Glutamatergic neuron (in vitro differentiated cells): ENCODE results near the gene SAMD14. TPM values are rescaled to one million over a fixed set of nuclear protein-coding genes. Genes with fewer than 3 reads are reported as not detected.

Experiments used
- DNase-seq: peaks from one replicate; pipeline ENCODE4 v3.0.0; 2022
- H3K27ac Mint-ChIP-seq: one replicate; pipeline ENCODE4 v1.8.0; 2020; ENCODE audit warnings: mild to moderate bottlenecking, mixed read lengths, inconsistent platforms; ENCODE audit not compliant: unreplicated experiment
- H3K27me3 Mint-ChIP-seq: one replicate; pipeline ENCODE4 v1.8.0; 2020; ENCODE audit warnings: mild to moderate bottlenecking, moderate library complexity, mixed read lengths, inconsistent platforms; ENCODE audit not compliant: unreplicated experiment
- H3K36me3 Mint-ChIP-seq: one replicate; pipeline ENCODE4 v1.8.0; 2020; ENCODE audit warnings: mild to moderate bottlenecking, mixed read lengths, inconsistent platforms; ENCODE audit not compliant: unreplicated experiment
- H3K4me1 Mint-ChIP-seq: one replicate; pipeline ENCODE4 v1.8.0; 2020; ENCODE audit warnings: mild to moderate bottlenecking, low read depth, mixed read lengths, inconsistent platforms; ENCODE audit not compliant: unreplicated experiment
- H3K4me3 Mint-ChIP-seq: one replicate; pipeline ENCODE4 v1.8.0; 2020; ENCODE audit warnings: mild to moderate bottlenecking, mixed read lengths, inconsistent platforms; ENCODE audit not compliant: unreplicated experiment
- H3K9me3 Mint-ChIP-seq: one replicate; pipeline ENCODE4 v1.8.0; 2020; ENCODE audit warnings: mild to moderate bottlenecking, moderate library complexity, mixed read lengths, inconsistent platforms; ENCODE audit not compliant: unreplicated experiment
- total RNA-seq: library from RNA; stranded (reverse); fragmentation: NEBNext Ultra II Directional; extraction: Animal tissue kit (Norgen Biotek cat#: 25700); gene quantifications from one replicate; pipeline ENCODE4 v1.2.1, GENCODE V29; 2021; ENCODE audit not compliant: unreplicated experiment
- TF ChIP-seq, protein P1 (sequence below): fragments of 200-600 bp; sonication (generic); IDR thresholded peaks from one replicate; pipeline ENCODE4 v1.5.0; 2021; ENCODE audit not compliant: partially characterized antibody, unreplicated experiment

The SAMD14 gene
- total RNA-seq, 1 donor from 2014 or later = 95.0 TPM

DNA sequence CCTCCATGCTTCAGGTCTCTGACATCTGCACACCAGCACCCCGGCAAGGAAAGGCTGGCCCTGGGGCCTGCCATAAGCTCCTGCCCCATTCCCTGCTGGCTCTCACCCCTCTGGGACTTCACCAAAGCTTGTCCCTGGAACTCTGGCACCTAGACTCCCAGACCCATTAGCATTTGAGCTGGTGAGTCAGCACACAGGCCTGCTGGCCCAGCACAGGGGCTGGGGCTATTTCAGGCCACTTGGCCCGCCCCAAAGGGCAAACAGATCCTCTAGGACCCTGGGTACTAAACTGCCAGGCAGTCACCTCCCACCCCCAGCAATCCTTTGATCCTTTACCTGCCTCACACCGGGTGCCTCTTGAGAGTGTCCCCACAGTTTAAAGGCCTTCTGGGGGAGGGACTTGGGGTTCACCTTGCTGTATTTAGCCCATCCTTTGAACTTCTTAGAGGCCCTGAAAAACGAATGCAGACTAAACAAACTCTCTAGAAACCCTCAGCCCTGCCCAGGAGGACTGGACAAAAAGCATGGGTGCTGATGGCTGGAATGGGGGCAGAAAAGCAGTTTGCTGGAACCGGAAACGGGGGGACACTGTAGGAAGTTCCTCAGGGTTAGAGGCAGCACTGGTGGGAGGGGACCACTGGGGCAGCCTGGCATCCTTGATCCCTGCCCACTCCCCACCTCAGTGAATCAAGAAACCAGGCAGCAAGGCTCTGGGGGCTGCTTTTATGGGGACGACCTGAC, 3.2 kb upstream of the SAMD14 start:
- Mint-ChIP-seq H3K36me3 (no peaks in the 10 kb centered on the region), H3K4me3 (no peak overlapping the region), H3K4me1 (peaks cover 17% of the 10 kb centered on the region), H3K27me3 (peaks cover 30% of the 10 kb centered on the region), H3K9me3 (peaks cover 15% of the 10 kb centered on the region), H3K27ac (no peak overlapping the region)
- peak; percentile 7 for DNase-seq
- TF ChIP-seq, protein P1, sequence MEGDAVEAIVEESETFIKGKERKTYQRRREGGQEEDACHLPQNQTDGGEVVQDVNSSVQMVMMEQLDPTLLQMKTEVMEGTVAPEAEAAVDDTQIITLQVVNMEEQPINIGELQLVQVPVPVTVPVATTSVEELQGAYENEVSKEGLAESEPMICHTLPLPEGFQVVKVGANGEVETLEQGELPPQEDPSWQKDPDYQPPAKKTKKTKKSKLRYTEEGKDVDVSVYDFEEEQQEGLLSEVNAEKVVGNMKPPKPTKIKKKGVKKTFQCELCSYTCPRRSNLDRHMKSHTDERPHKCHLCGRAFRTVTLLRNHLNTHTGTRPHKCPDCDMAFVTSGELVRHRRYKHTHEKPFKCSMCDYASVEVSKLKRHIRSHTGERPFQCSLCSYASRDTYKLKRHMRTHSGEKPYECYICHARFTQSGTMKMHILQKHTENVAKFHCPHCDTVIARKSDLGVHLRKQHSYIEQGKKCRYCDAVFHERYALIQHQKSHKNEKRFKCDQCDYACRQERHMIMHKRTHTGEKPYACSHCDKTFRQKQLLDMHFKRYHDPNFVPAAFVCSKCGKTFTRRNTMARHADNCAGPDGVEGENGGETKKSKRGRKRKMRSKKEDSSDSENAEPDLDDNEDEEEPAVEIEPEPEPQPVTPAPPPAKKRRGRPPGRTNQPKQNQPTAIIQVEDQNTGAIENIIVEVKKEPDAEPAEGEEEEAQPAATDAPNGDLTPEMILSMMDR = no peak

DNA sequence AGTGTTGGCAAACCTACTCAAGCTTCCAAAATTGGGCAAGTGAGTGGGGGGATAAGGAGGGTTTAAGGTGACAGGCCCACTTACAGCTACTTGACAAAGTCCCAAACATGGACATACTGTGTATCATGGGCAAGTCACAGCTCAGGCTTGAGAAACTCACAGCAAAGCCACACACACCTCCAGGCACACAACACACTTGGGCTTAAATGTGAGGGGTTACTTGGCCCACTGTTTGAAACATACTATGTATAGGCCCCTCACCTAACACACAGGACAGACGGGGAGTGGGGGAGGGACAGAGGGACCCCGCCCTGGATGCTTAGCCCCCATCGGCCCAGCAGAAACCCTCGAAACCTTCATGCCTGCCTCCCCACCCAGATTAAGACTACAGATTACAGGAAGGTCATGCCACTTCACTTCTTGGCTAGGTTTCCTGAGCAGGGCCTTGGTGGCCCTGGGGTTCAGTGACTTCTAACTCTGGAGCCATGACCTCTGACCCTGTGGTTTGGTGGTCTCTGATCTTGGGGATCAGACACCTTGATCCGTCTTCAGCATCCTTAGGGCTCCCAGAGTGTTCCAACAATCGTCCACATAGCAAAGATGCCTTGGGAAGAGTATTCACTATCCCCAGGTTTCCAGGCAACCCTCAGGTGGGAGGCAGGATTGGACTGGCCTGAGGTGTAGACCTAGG, 2.3 kb upstream of the SAMD14 start:
- DNase-seq = peak; percentile 7
- H3K27me3 Mint-ChIP-seq = peaks cover 24% of the 10 kb centered on the region
- TF ChIP-seq, protein P1 = no peak
- H3K9me3 Mint-ChIP-seq = peaks cover 13% of the 10 kb centered on the region
- H3K4me3 Mint-ChIP-seq = no peak overlapping the region
- peaks cover 22% of the 10 kb centered on the region for H3K4me1 Mint-ChIP-seq
- H3K36me3 Mint-ChIP-seq = no peaks in the 10 kb centered on the region
- no peak overlapping the region for H3K27ac Mint-ChIP-seq

DNA sequence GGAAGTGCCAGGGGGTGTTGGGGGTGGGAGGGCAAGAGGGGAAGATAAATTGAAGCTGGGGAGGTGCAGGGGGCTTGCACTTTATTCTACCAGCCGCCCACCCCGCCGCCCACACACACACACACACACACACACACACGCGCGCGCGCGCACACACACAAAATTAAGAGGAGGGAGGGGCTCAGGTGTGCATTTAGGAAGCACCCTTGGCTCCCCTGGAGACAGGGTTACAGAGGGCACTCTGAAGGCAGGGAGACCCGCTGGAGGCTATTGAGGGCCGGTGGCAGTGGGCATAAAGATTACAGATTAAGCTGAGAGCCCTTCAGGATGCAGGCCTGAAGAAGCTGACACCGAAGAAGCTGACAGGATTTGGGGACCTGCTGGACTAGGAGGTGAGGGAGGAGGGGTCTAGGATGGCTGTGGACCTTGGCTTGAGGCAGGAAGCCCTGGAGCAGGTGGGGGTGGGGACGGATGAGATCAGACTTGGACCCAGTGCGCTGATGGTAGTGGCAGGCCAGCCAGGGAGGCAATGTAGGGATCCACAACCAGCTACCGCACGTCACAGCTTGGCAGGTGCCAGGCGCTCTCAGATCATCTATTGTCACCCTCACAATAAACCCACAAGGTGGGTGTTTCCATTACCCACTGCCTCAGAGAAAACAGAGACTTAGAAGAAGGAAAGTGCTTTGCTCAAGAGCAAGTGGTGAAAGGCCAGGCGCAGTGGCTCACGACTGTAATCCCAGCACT, 772 bp upstream of the SAMD14 start:
- peak overlapping the region; percentile 47 for H3K4me3 Mint-ChIP-seq
- H3K4me1 Mint-ChIP-seq = peaks cover 23% of the 10 kb centered on the region
- peaks cover 11% of the 10 kb centered on the region for H3K9me3 Mint-ChIP-seq
- TF ChIP-seq, protein P1 = no peak
- DNase-seq = no peak
- H3K27ac Mint-ChIP-seq = peak overlapping the region; percentile 72
- H3K27me3 Mint-ChIP-seq = peaks cover 19% of the 10 kb centered on the region
- H3K36me3 Mint-ChIP-seq = no peaks in the 10 kb centered on the region

DNA sequence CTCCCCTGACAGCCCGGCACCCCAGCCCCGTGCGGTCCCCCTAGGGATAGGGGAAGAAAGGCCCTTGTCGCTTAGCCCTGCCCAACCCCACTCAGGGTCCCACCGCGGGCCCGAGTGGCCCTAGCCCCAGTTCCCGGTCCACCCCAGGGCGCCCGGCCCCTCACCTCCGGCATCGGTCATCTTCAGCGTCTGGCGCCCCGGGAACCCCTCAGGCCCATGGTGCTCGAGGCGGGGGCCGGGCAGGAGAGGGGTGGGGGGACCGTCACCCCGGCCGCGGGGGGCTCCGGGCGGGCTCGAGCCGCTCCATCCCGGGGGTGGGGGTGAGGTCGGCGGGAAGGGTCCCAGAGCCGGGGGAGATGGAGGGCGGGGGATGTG, 620 bp downstream of the SAMD14 start:
- peaks cover 24% of the 10 kb centered on the region for H3K27me3 Mint-ChIP-seq
- H3K4me3 Mint-ChIP-seq = peak overlapping the region; percentile 100
- DNase-seq = no peak
- peaks cover 30% of the 10 kb centered on the region for H3K4me1 Mint-ChIP-seq
- H3K36me3 Mint-ChIP-seq = no peaks in the 10 kb centered on the region
- peaks cover 13% of the 10 kb centered on the region for H3K9me3 Mint-ChIP-seq
- peak overlapping the region; percentile 94 for H3K27ac Mint-ChIP-seq
- TF ChIP-seq, protein P1 = no peak
